GM06990 (cell line): ENCODE measurements around the gene BICD1.

Source experiments
- DNase-seq: peaks from one replicate; pipeline ENCODE4 v3.0.0-alpha.2; 2011; ENCODE audit not compliant: insufficient read length; ENCODE audit errors: extremely low read depth
- H3K27me3 ChIP-seq: replicated peaks from 2 replicates; pipeline ENCODE4 v1.6.0; 2011; ENCODE audit warnings: low read length; ENCODE audit not compliant: control insufficient read depth, insufficient read depth
- H3K36me3 ChIP-seq: 2 replicates; pipeline ENCODE4 v1.5.1; 2011; ENCODE audit warnings: low read length; ENCODE audit not compliant: control insufficient read depth, insufficient read depth
- H3K4me3 ChIP-seq: replicated peaks from 2 replicates; pipeline ENCODE4 v1.5.1; 2011; ENCODE audit warnings: low read depth, mild to moderate bottlenecking, control low read depth, low read length
- CTCF ChIP-seq: IDR thresholded peaks from 2 replicates; pipeline ENCODE4 v1.5.1; 2011; ENCODE audit warnings: low read length, control low read depth, mild to moderate bottlenecking, inconsistent platforms; ENCODE audit not compliant: insufficient read depth, poor library complexity, severe bottlenecking

The BICD1 gene

GRCh38 chr12:32106517-32107358 lies at the start of gene BICD1:
TSS of gene BICD1 (plus strand) at chr12:32106847. CDS start at chr12:32107332, 485 bp downstream.
- DNase-seq, result peak; percentile 89
- H3K36me3 ChIP-seq, result no peaks in the 10 kb centered on the region
- no peaks in the 10 kb centered on the region for H3K27me3 ChIP-seq
- peak within 1 kb of the TSS; percentile 79 for H3K4me3 ChIP-seq
- peak; percentile 18 for TF ChIP-seq CTCF

GRCh38 chr12:32061033-32061432 lies 45.6 kb upstream of the BICD1 start:
- TF ChIP-seq CTCF, result no peak
- H3K36me3 ChIP-seq, result no peaks in the 10 kb centered on the region
- DNase-seq, result no peak
- no peaks in the 10 kb centered on the region for H3K27me3 ChIP-seq
- no peak overlapping the region for H3K4me3 ChIP-seq

GRCh38 chr12:32062881-32063280 lies 43.8 kb upstream of the BICD1 start:
- Histone ChIP-seq H3K36me3 (no peaks in the 10 kb centered on the region), H3K27me3 (no peaks in the 10 kb centered on the region), H3K4me3 (no peak overlapping the region)
- peak; percentile 13 for DNase-seq
- TF ChIP-seq CTCF, result no peak

GRCh38 chr12:32063796-32064195 lies 42.9 kb upstream of the BICD1 start:
- no peak for DNase-seq
- H3K27me3 ChIP-seq, result no peaks in the 10 kb centered on the region
- H3K36me3 ChIP-seq, result no peaks in the 10 kb centered on the region
- H3K4me3 ChIP-seq, result no peak overlapping the region
- TF ChIP-seq CTCF, result no peak

- no peaks in the 10 kb centered on the region for H3K27me3 ChIP-seq
- no peaks in the 10 kb centered on the region for H3K36me3 ChIP-seq
- TF ChIP-seq CTCF, result no peak
- DNase-seq, result no peak
- no peak overlapping the region for H3K4me3 ChIP-seq
Observed at GRCh38 chr12:32066206-32066605, 40.4 kb upstream of the BICD1 start.
